GM19452 (cell line): ENCODE results near the gene ROR1.
A peak's percentile ranks its signal among the peaks of the same experiment; 100 is the strongest.

Source experiments
- ATAC-seq: cut with Tn5 transposase; IDR thresholded peaks from one replicate; pipeline ENCODE4 v1.9.1; 2021; ENCODE audit not compliant: unreplicated experiment

The ROR1 gene

GRCh38 chr1:63928186-63929105 is 154.6 kb downstream of the ROR1 start:
- ATAC-seq: no peak

- ATAC-seq: no peak
Observed at GRCh38 chr1:63929106-63929478, 155.3 kb downstream of the ROR1 start.

- no peak for ATAC-seq
Observed at GRCh38 chr1:63931468-63931867, 157.7 kb downstream of the ROR1 start.

GRCh38 chr1:63934697-63935096 is 160.9 kb downstream of the ROR1 start:
- ATAC-seq: no peak

GRCh38 chr1:63935143-63935542 is 161.3 kb downstream of the ROR1 start:
- no peak for ATAC-seq

- peak; percentile 83 for ATAC-seq
Observed at GRCh38 chr1:63935553-63935952, 161.7 kb downstream of the ROR1 start.

- ATAC-seq: no peak
Observed at GRCh38 chr1:63936276-63936675, 162.5 kb downstream of the ROR1 start.

GRCh38 chr1:63936801-63937200 is 163.0 kb downstream of the ROR1 start:
- ATAC-seq: no peak

- peak; percentile 44 for ATAC-seq
Observed at GRCh38 chr1:63937461-63938022, 163.7 kb downstream of the ROR1 start.

- no peak for ATAC-seq
Observed at GRCh38 chr1:63940440-63940839, 166.6 kb downstream of the ROR1 start.

GRCh38 chr1:63943393-63943792 is 169.6 kb downstream of the ROR1 start:
- ATAC-seq: no peak

GRCh38 chr1:63945943-63946342 is 172.1 kb downstream of the ROR1 start:
- ATAC-seq: no peak

- no peak for ATAC-seq
Observed at GRCh38 chr1:63946866-63947491, 173.2 kb downstream of the ROR1 start.

GRCh38 chr1:63947904-63948303 is 174.1 kb downstream of the ROR1 start:
- ATAC-seq: no peak

GRCh38 chr1:63950023-63950422 is 176.2 kb downstream of the ROR1 start:
- ATAC-seq: no peak

- no peak for ATAC-seq
Observed at GRCh38 chr1:63951059-63951946, 177.5 kb downstream of the ROR1 start.

- no peak for ATAC-seq
Observed at GRCh38 chr1:63954187-63954586, 180.4 kb downstream of the ROR1 start.

- no peak for ATAC-seq
Observed at GRCh38 chr1:63955370-63956145, 181.7 kb downstream of the ROR1 start.

- no peak for ATAC-seq
Observed at GRCh38 chr1:63958556-63958955, 184.7 kb downstream of the ROR1 start.

- no peak for ATAC-seq
Observed at GRCh38 chr1:63960326-63960725, 186.5 kb downstream of the ROR1 start.
